Measurements from ENCODE around the gene RANBP1. TPM values are rescaled to one million over a fixed set of nuclear protein-coding genes. Genes with fewer than 3 reads are reported as not detected.

Gene RANBP1
- total and polyA plus RNA-seq, 9 of the 15 experiments (the other 6 are each of a cell fraction or from before 2014, with no cell fraction given), result 162 to 2,891 (median 1,289) TPM

DNA sequence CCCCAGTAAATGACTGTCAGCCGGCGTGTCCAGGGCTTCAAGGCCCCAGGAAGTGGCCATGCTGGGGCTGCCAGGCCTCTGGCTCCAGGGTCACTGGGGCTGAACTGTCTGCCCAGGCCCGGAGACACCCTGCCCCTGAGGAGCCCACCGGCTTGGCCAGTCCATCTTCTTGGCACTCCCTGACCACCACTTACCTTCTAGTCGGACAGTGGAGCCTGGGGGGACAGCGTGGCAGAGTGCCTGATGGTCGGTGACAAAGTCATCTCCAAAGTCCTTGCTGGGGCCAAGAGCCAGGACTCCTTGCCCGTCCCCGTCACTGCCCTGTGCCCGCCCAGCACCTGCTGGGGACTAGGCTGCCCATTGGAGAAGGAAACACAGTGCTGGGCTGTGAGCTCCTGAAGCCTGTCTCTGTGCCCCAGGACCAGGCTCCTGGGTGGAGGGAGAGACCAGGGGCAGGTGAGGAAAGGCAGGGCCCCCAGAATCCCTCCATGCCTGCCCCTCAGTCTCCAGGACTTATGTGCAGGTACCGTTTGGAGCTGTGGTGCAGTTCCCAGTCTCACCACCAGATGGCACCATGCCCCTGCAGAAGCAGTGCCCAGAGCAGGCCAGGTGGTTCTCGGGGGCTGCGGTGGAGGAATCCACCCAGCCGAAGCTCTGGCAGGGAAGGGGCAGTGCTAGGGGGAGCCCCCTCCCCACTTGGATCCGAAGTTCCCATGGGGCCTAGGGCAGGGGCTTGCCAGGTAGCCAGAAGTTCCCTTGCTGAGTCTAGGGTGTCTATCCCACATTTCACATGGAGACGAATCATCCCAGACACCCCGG is 40.9 kb downstream of the RANBP1 start (continued):
- TF ChIP-seq, protein P1, sequence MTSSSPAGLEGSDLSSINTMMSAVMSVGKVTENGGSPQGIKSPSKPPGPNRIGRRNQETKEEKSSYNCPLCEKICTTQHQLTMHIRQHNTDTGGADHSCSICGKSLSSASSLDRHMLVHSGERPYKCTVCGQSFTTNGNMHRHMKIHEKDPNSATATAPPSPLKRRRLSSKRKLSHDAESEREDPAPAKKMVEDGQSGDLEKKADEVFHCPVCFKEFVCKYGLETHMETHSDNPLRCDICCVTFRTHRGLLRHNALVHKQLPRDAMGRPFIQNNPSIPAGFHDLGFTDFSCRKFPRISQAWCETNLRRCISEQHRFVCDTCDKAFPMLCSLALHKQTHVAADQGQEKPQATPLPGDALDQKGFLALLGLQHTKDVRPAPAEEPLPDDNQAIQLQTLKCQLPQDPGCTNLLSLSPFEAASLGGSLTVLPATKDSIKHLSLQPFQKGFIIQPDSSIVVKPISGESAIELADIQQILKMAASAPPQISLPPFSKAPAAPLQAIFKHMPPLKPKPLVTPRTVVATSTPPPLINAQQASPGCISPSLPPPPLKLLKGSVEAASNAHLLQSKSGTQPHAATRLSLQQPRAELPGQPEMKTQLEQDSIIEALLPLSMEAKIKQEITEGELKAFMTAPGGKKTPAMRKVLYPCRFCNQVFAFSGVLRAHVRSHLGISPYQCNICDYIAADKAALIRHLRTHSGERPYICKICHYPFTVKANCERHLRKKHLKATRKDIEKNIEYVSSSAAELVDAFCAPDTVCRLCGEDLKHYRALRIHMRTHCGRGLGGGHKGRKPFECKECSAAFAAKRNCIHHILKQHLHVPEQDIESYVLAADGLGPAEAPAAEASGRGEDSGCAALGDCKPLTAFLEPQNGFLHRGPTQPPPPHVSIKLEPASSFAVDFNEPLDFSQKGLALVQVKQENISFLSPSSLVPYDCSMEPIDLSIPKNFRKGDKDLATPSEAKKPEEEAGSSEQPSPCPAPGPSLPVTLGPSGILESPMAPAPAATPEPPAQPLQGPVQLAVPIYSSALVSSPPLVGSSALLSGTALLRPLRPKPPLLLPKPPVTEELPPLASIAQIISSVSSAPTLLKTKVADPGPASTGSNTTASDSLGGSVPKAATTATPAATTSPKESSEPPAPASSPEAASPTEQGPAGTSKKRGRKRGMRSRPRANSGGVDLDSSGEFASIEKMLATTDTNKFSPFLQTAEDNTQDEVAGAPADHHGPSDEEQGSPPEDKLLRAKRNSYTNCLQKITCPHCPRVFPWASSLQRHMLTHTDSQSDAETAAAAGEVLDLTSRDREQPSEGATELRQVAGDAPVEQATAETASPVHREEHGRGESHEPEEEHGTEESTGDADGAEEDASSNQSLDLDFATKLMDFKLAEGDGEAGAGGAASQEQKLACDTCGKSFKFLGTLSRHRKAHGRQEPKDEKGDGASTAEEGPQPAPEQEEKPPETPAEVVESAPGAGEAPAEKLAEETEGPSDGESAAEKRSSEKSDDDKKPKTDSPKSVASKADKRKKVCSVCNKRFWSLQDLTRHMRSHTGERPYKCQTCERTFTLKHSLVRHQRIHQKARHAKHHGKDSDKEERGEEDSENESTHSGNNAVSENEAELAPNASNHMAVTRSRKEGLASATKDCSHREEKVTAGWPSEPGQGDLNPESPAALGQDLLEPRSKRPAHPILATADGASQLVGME (CRISPR knock-in tag; IDR thresholded peaks at IDR 0.05), result peak; percentile 94
- peak; percentile 83; the same call in 1 of the 2 replicates for TF ChIP-seq ERF (CRISPR knock-in tag; IDR thresholded peaks at IDR 0.05)
- TF ChIP-seq ZFP36 (IDR thresholded peaks at IDR 0.05; ENCODE audit: low read depth, low read length, partially characterized antibody), result peak; percentile 63
- TF ChIP-seq CREM (IDR thresholded peaks at IDR 0.05; ENCODE audit: low read depth), result 0 out of 2 replicates have a peak, but pooled peaks have one; percentile 14
- TF ChIP-seq, protein P2, sequence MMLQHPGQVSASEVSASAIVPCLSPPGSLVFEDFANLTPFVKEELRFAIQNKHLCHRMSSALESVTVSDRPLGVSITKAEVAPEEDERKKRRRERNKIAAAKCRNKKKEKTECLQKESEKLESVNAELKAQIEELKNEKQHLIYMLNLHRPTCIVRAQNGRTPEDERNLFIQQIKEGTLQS (IDR thresholded peaks at IDR 0.05), result no peak
- TF ChIP-seq, protein P2 (CRISPR knock-in tag; conservative IDR thresholded peaks at IDR 0.05), result peak; percentile 74
- no peak for TF ChIP-seq SNRNP70 (optimal IDR thresholded peaks at IDR 0.05; ENCODE audit: low read depth, low read length)
- TF ChIP-seq, protein P3, sequence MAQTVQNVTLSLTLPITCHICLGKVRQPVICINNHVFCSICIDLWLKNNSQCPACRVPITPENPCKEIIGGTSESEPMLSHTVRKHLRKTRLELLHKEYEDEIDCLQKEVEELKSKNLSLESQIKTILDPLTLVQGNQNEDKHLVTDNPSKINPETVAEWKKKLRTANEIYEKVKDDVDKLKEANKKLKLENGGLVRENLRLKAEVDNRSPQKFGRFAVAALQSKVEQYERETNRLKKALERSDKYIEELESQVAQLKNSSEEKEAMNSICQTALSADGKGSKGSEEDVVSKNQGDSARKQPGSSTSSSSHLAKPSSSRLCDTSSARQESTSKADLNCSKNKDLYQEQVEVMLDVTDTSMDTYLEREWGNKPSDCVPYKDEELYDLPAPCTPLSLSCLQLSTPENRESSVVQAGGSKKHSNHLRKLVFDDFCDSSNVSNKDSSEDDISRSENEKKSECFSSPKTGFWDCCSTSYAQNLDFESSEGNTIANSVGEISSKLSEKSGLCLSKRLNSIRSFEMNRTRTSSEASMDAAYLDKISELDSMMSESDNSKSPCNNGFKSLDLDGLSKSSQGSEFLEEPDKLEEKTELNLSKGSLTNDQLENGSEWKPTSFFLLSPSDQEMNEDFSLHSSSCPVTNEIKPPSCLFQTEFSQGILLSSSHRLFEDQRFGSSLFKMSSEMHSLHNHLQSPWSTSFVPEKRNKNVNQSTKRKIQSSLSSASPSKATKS (CRISPR knock-in tag; IDR thresholded peaks at IDR 0.05), result 0 out of 2 replicates have a peak, but pooled peaks have one; percentile 69
- TF ChIP-seq TCF7L2 (IDR thresholded peaks at IDR 0.05; ENCODE audit: low read depth, low read length), result 0 out of 2 replicates have a peak, but pooled peaks have one; percentile 13

All from K562 (cell line).